Mesendoderm (in vitro differentiated cells): ENCODE results near the gene SPIB.

Experiments used
- DNase-seq: peaks from one replicate; pipeline ENCODE4 v3.0.0; 2013
- H2AK5ac ChIP-seq: 2 replicates; pipeline ENCODE4 v1.6.1; 2013; ENCODE audit warnings: low read length, inconsistent platforms
- H2BK120ac ChIP-seq: 2 replicates; pipeline ENCODE4 v1.6.1; 2013; ENCODE audit warnings: low read depth, mild to moderate bottlenecking, low read length, moderate library complexity, mixed read lengths
- H2BK15ac ChIP-seq: replicated peaks from 2 replicates; pipeline ENCODE4 v1.6.1; 2013; ENCODE audit warnings: low read depth, mild to moderate bottlenecking, moderate library complexity
- H2BK5ac ChIP-seq: 2 replicates; pipeline ENCODE4 v1.6.1; 2013; ENCODE audit warnings: low read length, inconsistent platforms
- H3K18ac ChIP-seq: 2 replicates; pipeline ENCODE4 v1.6.1; 2013; ENCODE audit warnings: mild to moderate bottlenecking, low read length, mixed read lengths
- H3K23ac ChIP-seq: one replicate; pipeline ENCODE4 v1.6.1; 2013; ENCODE audit warnings: low read length
- H3K27ac ChIP-seq: 2 replicates; pipeline ENCODE4 v1.5.1; 2013; ENCODE audit warnings: low read depth, mild to moderate bottlenecking, inconsistent platforms, low read length, moderate library complexity
- H3K27me3 ChIP-seq: 2 replicates; pipeline ENCODE4 v1.6.1; 2013; ENCODE audit warnings: low read length, control low read depth, mild to moderate bottlenecking, inconsistent platforms; ENCODE audit not compliant: insufficient read depth, poor library complexity
- H3K36me3 ChIP-seq: 2 replicates; pipeline ENCODE4 v1.6.1; 2013; ENCODE audit warnings: low read length, inconsistent platforms; ENCODE audit not compliant: control insufficient read depth, insufficient read depth
- H3K4ac ChIP-seq: one replicate; pipeline ENCODE4 v1.6.1; 2013; ENCODE audit warnings: low read depth, mild to moderate bottlenecking, low read length, moderate library complexity
- H3K4me1 ChIP-seq: 2 replicates; pipeline ENCODE4 v1.6.1; 2013; ENCODE audit warnings: low read depth, low read length, inconsistent platforms; ENCODE audit not compliant: control insufficient read depth
- H3K4me2 ChIP-seq: 2 replicates; pipeline ENCODE4 v1.6.1; 2013; ENCODE audit warnings: low read length
- H3K4me3 ChIP-seq: 2 replicates; pipeline ENCODE4 v1.5.1; 2013; ENCODE audit warnings: mild to moderate bottlenecking, low read length
- H3K56ac ChIP-seq: one replicate; pipeline ENCODE4 v1.6.1; 2013; ENCODE audit warnings: low read length
- H3K79me1 ChIP-seq: 2 replicates; pipeline ENCODE4 v1.6.1; 2013; ENCODE audit warnings: low read length, inconsistent platforms
- H3K79me2 ChIP-seq: 2 replicates; pipeline ENCODE4 v1.6.1; 2013; ENCODE audit warnings: mild to moderate bottlenecking, low read length; ENCODE audit not compliant: control insufficient read depth, insufficient read depth
- H3K9ac ChIP-seq: 2 replicates; pipeline ENCODE4 v1.6.1; 2013; ENCODE audit warnings: low read length, inconsistent platforms
- H4K5ac ChIP-seq: one replicate; pipeline ENCODE4 v1.6.1; 2013; ENCODE audit warnings: low read length
- H4K8ac ChIP-seq: one replicate; pipeline ENCODE4 v1.6.1; 2013; ENCODE audit warnings: low read depth, mild to moderate bottlenecking, control low read depth, low read length, moderate library complexity
- WGBS: extraction: QIAGEN DNeasy Blood & Tissue Kit; methylation state at CpG from one replicate; pipeline ENCODE4 v1.1.7; 2013; ENCODE audit warnings: low lambda C conversion rate, missing lambda C conversion rate; ENCODE audit not compliant: insufficient coverage; ENCODE audit errors: extremely low coverage; 5-methylcytosine and 5-hydroxymethylcytosine counted together

SPIB gene

DNA sequence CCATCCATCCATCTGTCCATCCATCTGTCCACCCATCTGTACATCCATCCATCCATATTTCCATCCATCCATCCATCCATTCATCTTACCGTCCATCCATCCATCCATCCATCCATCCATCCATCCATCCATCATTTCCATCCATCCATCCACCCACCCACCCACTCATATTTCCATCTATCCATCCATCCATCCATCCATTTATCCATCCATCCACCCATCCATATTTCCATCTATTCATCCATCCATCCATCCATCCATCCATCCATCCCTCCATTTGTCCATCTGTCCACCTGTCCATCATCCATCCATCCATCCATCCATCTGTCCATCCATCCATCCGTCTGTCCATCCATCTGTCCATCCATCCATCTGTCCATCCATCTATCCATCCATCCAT, 37.3 kb downstream of the SPIB start:
- Histone ChIP-seq H3K56ac (no peak overlapping the region), H3K4me1 (no peaks in the 10 kb centered on the region), H3K27ac (no peak overlapping the region), H2AK5ac (no peak overlapping the region), H3K9ac (no peak overlapping the region), H2BK15ac (no peak overlapping the region), H3K4me3 (no peak overlapping the region), H3K79me1 (no peaks in the 10 kb centered on the region), H4K8ac (no peak overlapping the region), H4K5ac (no peak overlapping the region), H3K23ac (no peak overlapping the region), H3K18ac (no peak overlapping the region), H3K4me2 (no peak overlapping the region), H2BK5ac (no peak overlapping the region), H3K27me3 (no peaks in the 10 kb centered on the region), H3K79me2 (no peaks in the 10 kb centered on the region), H3K4ac (no peak overlapping the region), H3K36me3 (no peaks in the 10 kb centered on the region), H2BK120ac (no peak overlapping the region)
- WGBS, result 100% methylated on average over 1 of the region's 2 CpGs
- DNase-seq, result no peak

DNA sequence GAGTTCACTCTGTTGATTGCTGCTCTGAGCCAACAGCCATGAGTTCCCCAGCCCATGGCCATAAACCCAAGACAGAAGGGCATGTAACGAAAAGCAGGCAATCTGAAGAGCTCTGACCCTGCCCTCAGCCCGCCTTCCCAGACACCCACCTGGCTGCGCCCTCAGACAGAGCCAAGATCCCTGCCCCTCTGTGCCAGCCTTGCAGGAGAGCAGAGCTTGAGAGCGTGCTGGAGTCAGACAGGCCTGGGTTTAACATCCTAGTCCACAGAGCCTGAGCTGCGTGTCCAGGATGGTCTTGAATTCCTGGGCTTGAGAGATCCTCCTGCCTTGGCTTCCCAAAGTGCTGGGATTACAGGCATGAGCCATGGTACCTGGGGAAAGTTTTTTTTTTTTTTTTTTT, 38.6 kb downstream of the SPIB start:
- Histone ChIP-seq H3K56ac (no peak overlapping the region), H4K5ac (no peak overlapping the region), H3K27ac (no peak overlapping the region), H3K4ac (no peak overlapping the region), H2BK5ac (no peak overlapping the region), H3K36me3 (no peaks in the 10 kb centered on the region), H4K8ac (no peak overlapping the region), H2BK120ac (no peak overlapping the region), H3K4me1 (no peaks in the 10 kb centered on the region), H3K18ac (no peak overlapping the region), H3K79me2 (no peaks in the 10 kb centered on the region), H2BK15ac (no peak overlapping the region), H3K4me3 (no peak overlapping the region), H3K79me1 (no peaks in the 10 kb centered on the region), H3K23ac (no peak overlapping the region), H3K27me3 (no peaks in the 10 kb centered on the region), H2AK5ac (no peak overlapping the region), H3K9ac (no peak overlapping the region), H3K4me2 (no peak overlapping the region)
- no peak for DNase-seq
- WGBS, result no CpG with 5 or more reads among the region's 5 CpGs

DNA sequence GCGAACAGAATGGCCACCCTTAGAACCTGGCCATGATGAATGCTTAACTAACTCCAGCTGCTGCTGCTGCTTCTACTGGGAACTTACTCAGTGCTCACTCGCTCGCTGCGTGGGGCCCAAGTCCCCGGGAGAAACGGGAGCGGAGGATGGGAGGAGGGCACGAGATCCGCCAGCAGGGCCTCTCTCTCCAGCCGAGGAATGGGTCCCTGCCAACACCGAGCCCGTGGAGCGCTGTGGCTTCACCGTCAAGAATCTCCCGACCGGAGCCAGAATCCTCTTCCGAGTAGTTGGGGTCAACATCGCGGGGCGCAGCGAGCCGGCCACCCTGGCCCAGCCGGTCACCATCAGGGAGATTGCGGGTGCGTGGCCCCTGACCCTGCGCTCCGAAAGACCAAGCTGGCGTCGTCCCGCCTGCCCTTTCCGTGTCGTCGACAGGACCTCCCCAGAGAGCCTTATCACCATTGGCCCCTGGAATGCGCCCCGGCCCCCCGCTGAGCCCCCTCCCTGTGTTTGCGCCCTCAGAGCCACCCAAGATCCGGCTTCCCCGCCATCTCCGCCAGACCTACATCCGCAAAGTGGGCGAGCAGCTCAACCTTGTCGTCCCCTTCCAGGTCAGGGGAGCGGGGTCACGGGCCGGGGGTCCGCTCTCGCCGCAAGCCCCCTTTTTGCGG, 39.8 kb downstream of the SPIB start:
- no peak overlapping the region for H3K18ac ChIP-seq
- H2AK5ac ChIP-seq, result no peak overlapping the region
- no peak overlapping the region for H2BK5ac ChIP-seq
- no peak overlapping the region for H2BK15ac ChIP-seq
- no peaks in the 10 kb centered on the region for H3K79me1 ChIP-seq
- H2BK120ac ChIP-seq, result no peak overlapping the region
- H3K27me3 ChIP-seq, result no peaks in the 10 kb centered on the region
- H4K5ac ChIP-seq, result no peak overlapping the region
- no peak overlapping the region for H3K27ac ChIP-seq
- no peak overlapping the region for H3K9ac ChIP-seq
- no peak overlapping the region for H3K4me2 ChIP-seq
- no peak overlapping the region for H3K4me3 ChIP-seq
- no CpG with 5 or more reads among the region's 50 CpGs for WGBS
- no peaks in the 10 kb centered on the region for H3K36me3 ChIP-seq
- DNase-seq, result no peak
- H3K4me1 ChIP-seq, result no peaks in the 10 kb centered on the region
- no peak overlapping the region for H3K4ac ChIP-seq
- no peak overlapping the region for H4K8ac ChIP-seq
- H3K23ac ChIP-seq, result no peak overlapping the region
- H3K79me2 ChIP-seq, result no peaks in the 10 kb centered on the region
- no peak overlapping the region for H3K56ac ChIP-seq

DNA sequence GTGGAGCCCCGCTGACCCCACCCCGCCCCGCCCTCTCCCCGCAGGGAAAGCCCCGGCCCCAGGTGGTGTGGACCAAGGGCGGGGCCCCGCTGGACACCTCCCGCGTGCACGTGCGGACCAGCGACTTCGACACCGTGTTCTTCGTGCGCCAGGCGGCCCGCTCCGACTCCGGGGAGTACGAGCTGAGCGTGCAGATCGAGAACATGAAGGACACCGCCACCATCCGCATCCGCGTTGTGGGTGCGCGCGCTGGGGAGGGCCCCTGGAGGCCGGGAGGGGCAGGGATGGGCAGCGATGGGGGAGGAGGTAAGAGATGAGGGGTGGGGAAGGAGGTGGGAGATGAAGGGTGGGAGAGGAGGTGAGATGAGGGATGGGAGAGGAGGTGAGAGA, 40.3 kb downstream of the SPIB start:
- H3K4me3 ChIP-seq, result no peak overlapping the region
- no peak overlapping the region for H2BK5ac ChIP-seq
- H3K23ac ChIP-seq, result no peak overlapping the region
- no peak overlapping the region for H3K4ac ChIP-seq
- no peak overlapping the region for H3K18ac ChIP-seq
- no peaks in the 10 kb centered on the region for H3K79me1 ChIP-seq
- no peak overlapping the region for H4K8ac ChIP-seq
- H3K4me1 ChIP-seq, result no peaks in the 10 kb centered on the region
- no peak overlapping the region for H4K5ac ChIP-seq
- H3K9ac ChIP-seq, result no peak overlapping the region
- H2BK120ac ChIP-seq, result no peak overlapping the region
- H3K27ac ChIP-seq, result no peak overlapping the region
- no peak for DNase-seq
- no peaks in the 10 kb centered on the region for H3K36me3 ChIP-seq
- H3K79me2 ChIP-seq, result no peaks in the 10 kb centered on the region
- H3K27me3 ChIP-seq, result no peaks in the 10 kb centered on the region
- no CpG with 5 or more reads among the region's 32 CpGs for WGBS
- H2AK5ac ChIP-seq, result no peak overlapping the region
- no peak overlapping the region for H3K4me2 ChIP-seq
- no peak overlapping the region for H2BK15ac ChIP-seq
- no peak overlapping the region for H3K56ac ChIP-seq

DNA sequence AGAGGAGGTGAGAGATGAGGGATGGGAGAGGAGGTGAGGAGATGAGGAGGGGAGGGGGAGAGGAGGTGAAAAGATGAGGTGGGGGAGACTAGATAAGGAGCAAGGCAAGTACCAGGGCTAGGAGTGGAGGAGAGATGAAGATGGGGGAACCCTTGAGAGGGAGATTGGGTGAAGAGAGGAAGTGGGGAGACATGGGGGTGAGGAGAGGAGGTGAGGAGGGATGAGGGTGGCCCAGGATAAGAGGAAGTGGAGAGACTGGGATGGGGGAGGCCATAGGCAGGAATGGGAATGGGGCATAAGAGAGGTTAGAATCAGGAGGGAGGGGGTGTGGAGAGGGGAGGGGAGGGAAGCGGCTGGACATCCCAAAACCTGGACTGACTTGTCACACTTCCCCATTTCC, 40.9 kb downstream of the SPIB start:
- no peaks in the 10 kb centered on the region for H3K79me1 ChIP-seq
- no peak overlapping the region for H2AK5ac ChIP-seq
- DNase-seq, result no peak
- H3K4me1 ChIP-seq, result no peaks in the 10 kb centered on the region
- H3K27ac ChIP-seq, result no peak overlapping the region
- H3K4me3 ChIP-seq, result no peak overlapping the region
- no peak overlapping the region for H4K5ac ChIP-seq
- H2BK5ac ChIP-seq, result no peak overlapping the region
- H3K36me3 ChIP-seq, result no peaks in the 10 kb centered on the region
- H2BK120ac ChIP-seq, result no peak overlapping the region
- H3K79me2 ChIP-seq, result no peaks in the 10 kb centered on the region
- H3K9ac ChIP-seq, result no peak overlapping the region
- no peak overlapping the region for H3K23ac ChIP-seq
- H3K18ac ChIP-seq, result no peak overlapping the region
- no peak overlapping the region for H3K56ac ChIP-seq
- no CpG with 5 or more reads among the region's 1 CpG for WGBS
- H3K4me2 ChIP-seq, result no peak overlapping the region
- no peak overlapping the region for H4K8ac ChIP-seq
- no peaks in the 10 kb centered on the region for H3K27me3 ChIP-seq
- no peak overlapping the region for H3K4ac ChIP-seq
- H2BK15ac ChIP-seq, result no peak overlapping the region

DNA sequence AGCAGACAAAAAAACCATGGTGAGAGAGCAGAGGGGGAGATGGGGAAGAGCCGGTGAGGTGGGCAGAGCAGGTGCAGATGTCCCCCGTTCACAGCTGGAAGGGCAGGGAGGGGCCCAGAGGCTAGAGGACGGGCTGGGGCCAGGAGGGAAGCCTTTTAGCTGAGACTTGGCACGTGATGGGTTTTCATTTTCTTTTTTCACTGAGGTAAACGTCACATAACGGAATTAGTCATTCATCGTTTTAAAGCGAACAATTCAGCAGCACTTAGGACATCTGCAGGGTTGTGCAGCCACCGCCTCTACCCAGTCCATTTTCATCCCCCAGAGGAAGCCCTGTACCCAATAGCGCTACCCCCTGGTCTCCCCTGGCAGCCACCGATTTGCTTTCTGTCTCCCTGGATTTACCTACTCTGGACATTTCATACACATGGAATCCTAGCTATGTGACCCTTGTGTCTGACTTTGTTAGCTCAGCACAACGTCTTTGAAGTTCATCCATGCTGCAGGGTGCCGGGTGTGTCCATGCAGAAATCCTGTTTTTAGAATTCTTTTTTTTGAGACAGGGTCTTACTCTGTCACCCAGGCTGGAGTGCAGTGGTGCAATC, 41.5 kb downstream of the SPIB start:
- Histone ChIP-seq H2AK5ac (no peak overlapping the region), H3K27me3 (no peaks in the 10 kb centered on the region), H3K9ac (no peak overlapping the region), H3K36me3 (no peaks in the 10 kb centered on the region), H4K5ac (no peak overlapping the region), H2BK120ac (no peak overlapping the region), H2BK15ac (no peak overlapping the region), H2BK5ac (no peak overlapping the region), H3K27ac (no peak overlapping the region), H3K4me2 (no peak overlapping the region), H3K18ac (no peak overlapping the region), H4K8ac (no peak overlapping the region), H3K4me3 (no peak overlapping the region), H3K4me1 (no peaks in the 10 kb centered on the region), H3K4ac (no peak overlapping the region), H3K56ac (no peak overlapping the region), H3K79me1 (no peaks in the 10 kb centered on the region), H3K79me2 (no peaks in the 10 kb centered on the region), H3K23ac (no peak overlapping the region)
- no peak for DNase-seq
- WGBS, result no CpG with 5 or more reads among the region's 13 CpGs
